Neutrophil (primary cell): ENCODE data around the gene WDR76.
"Not testable (repeated sequence)": the region's sequence is repeated elsewhere in the genome, so short reads cannot be mapped to it uniquely, and the experiment has no call there.

ENCODE experiments used
- H3K27ac ChIP-seq: fragments of 200-600 bp; sonication (generic); 2 replicates; pipeline ENCODE4 v1.5.1; 2016; ENCODE audit warnings: mild to moderate bottlenecking, moderate library complexity
- H3K27me3 ChIP-seq: fragments of 200-600 bp; sonication (generic); 2 replicates; pipeline ENCODE4 v1.6.0; 2016; ENCODE audit warnings: mild to moderate bottlenecking
- H3K36me3 ChIP-seq: fragments of 200-600 bp; sonication (generic); 2 replicates; pipeline ENCODE4 v1.5.1; 2017
- H3K4me1 ChIP-seq, 2 experiments: fragments of 200-600 bp in 1 of 2; sonication (generic) in 1 of 2; 1 replicate in 1 of 2; 2 replicates in 1 of 2; pipeline versions ENCODE4 v1.5.1 to v1.6.1; 2013 to 2016; ENCODE audit warnings: low read depth in 1 of 2, low read length in 1 of 2, mild to moderate bottlenecking in 1 of 2, moderate library complexity in 1 of 2; ENCODE audit not compliant: control insufficient read depth in 1 of 2, insufficient read depth in 1 of 2
- H3K4me3 ChIP-seq, 2 experiments: fragments of 200-600 bp in 1 of 2; sonication (generic) in 1 of 2; 1 replicate in 1 of 2; 2 replicates in 1 of 2; pipeline ENCODE4 v1.5.1; 2013 to 2016; ENCODE audit warnings: low read depth in 1 of 2, low read length in 1 of 2, mild to moderate bottlenecking in 1 of 2, moderate library complexity in 1 of 2
- H3K9me3 ChIP-seq: fragments of 200-600 bp; sonication (generic); 2 replicates; pipeline ENCODE4 v1.5.1; 2016
- TF ChIP-seq, protein P1 (sequence below): fragments of 200-600 bp; sonication (generic); IDR thresholded peaks from 2 replicates; pipeline ENCODE4 v1.5.1; 2016; ENCODE audit warnings: antibody characterized with exemption

Gene WDR76

GRCh38 chr15:43851251-43851650 lies 24.4 kb downstream of the WDR76 start:
- TF ChIP-seq, protein P1, sequence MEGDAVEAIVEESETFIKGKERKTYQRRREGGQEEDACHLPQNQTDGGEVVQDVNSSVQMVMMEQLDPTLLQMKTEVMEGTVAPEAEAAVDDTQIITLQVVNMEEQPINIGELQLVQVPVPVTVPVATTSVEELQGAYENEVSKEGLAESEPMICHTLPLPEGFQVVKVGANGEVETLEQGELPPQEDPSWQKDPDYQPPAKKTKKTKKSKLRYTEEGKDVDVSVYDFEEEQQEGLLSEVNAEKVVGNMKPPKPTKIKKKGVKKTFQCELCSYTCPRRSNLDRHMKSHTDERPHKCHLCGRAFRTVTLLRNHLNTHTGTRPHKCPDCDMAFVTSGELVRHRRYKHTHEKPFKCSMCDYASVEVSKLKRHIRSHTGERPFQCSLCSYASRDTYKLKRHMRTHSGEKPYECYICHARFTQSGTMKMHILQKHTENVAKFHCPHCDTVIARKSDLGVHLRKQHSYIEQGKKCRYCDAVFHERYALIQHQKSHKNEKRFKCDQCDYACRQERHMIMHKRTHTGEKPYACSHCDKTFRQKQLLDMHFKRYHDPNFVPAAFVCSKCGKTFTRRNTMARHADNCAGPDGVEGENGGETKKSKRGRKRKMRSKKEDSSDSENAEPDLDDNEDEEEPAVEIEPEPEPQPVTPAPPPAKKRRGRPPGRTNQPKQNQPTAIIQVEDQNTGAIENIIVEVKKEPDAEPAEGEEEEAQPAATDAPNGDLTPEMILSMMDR: no peak
- no peaks in the 10 kb centered on the region for H3K9me3 ChIP-seq
- no peak overlapping the region for H3K4me3 ChIP-seq
- H3K27me3 ChIP-seq: no peaks in the 10 kb centered on the region
- H3K4me1 ChIP-seq: no peaks in the 10 kb centered on the region
- no peak overlapping the region for H3K27ac ChIP-seq
- peaks cover 30% of the 10 kb centered on the region for H3K36me3 ChIP-seq

DNA sequence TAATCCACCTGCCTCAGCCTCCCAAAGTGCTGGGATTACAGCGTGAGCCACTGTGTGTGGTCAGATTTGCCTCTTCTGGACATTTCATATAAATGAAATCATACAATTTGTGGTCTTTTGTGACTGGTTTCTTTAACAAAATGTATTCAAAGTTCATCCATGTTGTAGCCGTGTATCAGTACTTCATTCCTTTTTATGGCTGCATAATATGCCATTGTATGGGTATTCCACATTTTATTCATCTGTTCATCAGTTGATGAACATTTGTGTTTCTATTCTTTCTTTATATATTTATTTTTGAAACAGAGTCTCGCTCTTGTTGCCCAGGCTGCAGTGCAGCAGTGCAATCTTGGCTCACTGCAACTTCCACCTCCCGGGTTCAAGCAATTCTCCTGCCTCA lies 25.8 kb downstream of the WDR76 start:
- no peak overlapping the region for H3K4me3 ChIP-seq
- TF ChIP-seq, protein P1: no peak
- H3K9me3 ChIP-seq: no peaks in the 10 kb centered on the region
- peaks cover 36% of the 10 kb centered on the region for H3K36me3 ChIP-seq
- H3K4me1 ChIP-seq: no peaks in the 10 kb centered on the region
- H3K27me3 ChIP-seq: no peaks in the 10 kb centered on the region
- H3K27ac ChIP-seq: no peak overlapping the region

GRCh38 chr15:43854801-43855200 lies 28.0 kb downstream of the WDR76 start:
- H3K36me3 ChIP-seq: peaks cover 45% of the 10 kb centered on the region
- TF ChIP-seq, protein P1: no peak
- no peak overlapping the region for H3K4me3 ChIP-seq

DNA sequence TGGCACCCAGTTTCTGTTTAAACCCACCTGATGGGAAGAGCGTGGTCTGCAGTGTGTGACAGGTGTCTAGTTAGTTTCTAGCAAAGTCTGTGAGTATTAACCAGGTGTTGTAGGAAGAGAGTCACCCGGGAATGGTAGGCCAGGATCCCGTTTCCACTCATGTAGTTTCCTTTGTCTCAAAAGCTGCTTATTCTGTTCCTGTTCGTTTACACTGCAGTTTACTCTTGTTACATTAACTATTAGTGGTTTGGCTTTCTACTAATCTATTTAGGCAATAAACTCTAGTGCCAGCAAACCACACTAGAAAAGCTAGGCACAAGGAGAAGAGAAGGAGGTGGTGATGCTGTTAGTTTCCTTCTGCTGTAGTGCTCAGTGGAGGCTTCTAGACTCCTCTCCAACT lies 32.7 kb downstream of the WDR76 start:
- no peak overlapping the region for H3K4me3 ChIP-seq
- H3K36me3 ChIP-seq: peaks cover 39% of the 10 kb centered on the region
- H3K27ac ChIP-seq: no peak overlapping the region
- TF ChIP-seq, protein P1: no peak
- H3K9me3 ChIP-seq: no peaks in the 10 kb centered on the region
- H3K4me1 ChIP-seq: no peaks in the 10 kb centered on the region
- H3K27me3 ChIP-seq: no peaks in the 10 kb centered on the region

More at GRCh38 chr15:43854801-43855200, 28.0 kb downstream of the WDR76 start:
- no peak overlapping the region for H3K27ac ChIP-seq
- no peaks in the 10 kb centered on the region for H3K27me3 ChIP-seq
- no peaks in the 10 kb centered on the region for H3K9me3 ChIP-seq
- H3K4me1 ChIP-seq: no peaks in the 10 kb centered on the region

DNA sequence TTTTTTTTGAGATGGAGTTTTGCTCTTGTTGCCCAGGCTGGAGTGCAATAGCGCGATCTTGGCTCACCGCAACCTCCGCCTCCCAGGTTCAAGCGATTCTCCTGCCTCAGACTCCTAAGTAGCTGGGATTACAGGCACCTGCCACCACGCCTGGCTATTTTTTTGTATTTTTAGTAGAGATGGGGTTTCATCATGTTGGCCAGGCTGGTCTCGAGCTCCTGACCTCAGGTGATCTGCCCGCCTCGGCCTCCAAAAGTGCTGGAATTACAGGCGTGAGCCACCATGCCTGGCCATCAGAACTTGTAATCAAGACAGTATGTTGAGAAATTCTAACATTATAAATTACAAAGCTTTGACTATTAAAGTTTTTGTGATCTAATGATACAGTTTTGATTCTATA lies 39.8 kb downstream of the WDR76 start:
- H3K4me3 ChIP-seq: not testable (repeated sequence)
- peaks cover 34% of the 10 kb centered on the region for H3K36me3 ChIP-seq

GRCh38 chr15:43867096-43867495 lies 40.3 kb downstream of the WDR76 start:
- TF ChIP-seq, protein P1: no peak
- Histone ChIP-seq H3K4me1 (no peaks in the 10 kb centered on the region), H3K36me3 (peaks cover 39% of the 10 kb centered on the region), H3K27ac (no peak overlapping the region), H3K9me3 (no peaks in the 10 kb centered on the region), H3K27me3 (no peaks in the 10 kb centered on the region), H3K4me3 (no peak overlapping the region)

More for the DNA sequence above, 39.8 kb downstream of the WDR76 start:
- not testable (repeated sequence) for H3K4me1 ChIP-seq, H3K9me3 ChIP-seq, H3K27ac ChIP-seq, H3K27me3 ChIP-seq
